ENCODE measurements around the gene NIBAN1. TPM values are rescaled to one million over a fixed set of nuclear protein-coding genes. Genes with fewer than 3 reads are reported as not detected.
"Not testable (repeated sequence)": the region's sequence is repeated elsewhere in the genome, so short reads cannot be mapped to it uniquely, and the experiment has no call there.

Gene NIBAN1
- total and polyA plus RNA-seq, 7 experiments from 2014 or later: 0.20 to 41.6 (median 2.3) TPM

- Histone ChIP-seq H3K36me3 (ENCODE audit: control insufficient read depth in 2 of 3, insufficient read depth in 3 of 3, low read length in 3 of 3) (no peaks in the 10 kb centered on the region), H3K27ac (ENCODE audit: low read depth, low read length) (no peak overlapping the region), H3K9me3 (ENCODE audit: control insufficient read depth in 2 of 3, low read length in 3 of 3) (no peaks in the 10 kb centered on the region), H3K4me3 (ENCODE audit: low read length) (no peak overlapping the region), H3K4me1 (ENCODE audit: control insufficient read depth in 2 of 2, insufficient read depth in 2 of 2, low read length in 2 of 2) (no peaks in the 10 kb centered on the region), H3K27me3 (ENCODE audit: control insufficient read depth in 2 of 2, insufficient read depth in 2 of 2, low read length in 2 of 2) (no peaks in the 10 kb centered on the region)
- H3K9me3 Mint-ChIP-seq: no peaks in the 10 kb centered on the region
- intact Hi-C loops (cut with micrococcal nuclease): no loop called here
- H3K4me1 Mint-ChIP-seq: peaks cover 0 to 2% (median 0%) of the 10 kb centered on the region in 7 donors
- no peak overlapping the region for H3K4me3 Mint-ChIP-seq
- DNase-seq (no peak), ATAC-seq (no peak)
- H3K27ac Mint-ChIP-seq: no peak overlapping the region
- POLR2A ChIA-PET: interaction anchor here (0.6 kb wide), 1 partner anchor 655 kb away, joined by 3 read pairs; no protein-coding TSS in a partner anchor
- no peaks in the 10 kb centered on the region for H3K36me3 Mint-ChIP-seq
- CTCF ChIA-PET: no interaction called here
- H3K27me3 Mint-ChIP-seq: peaks cover 0 to 23% (median 11%) of the 10 kb centered on the region in 5 donors
Measured at GRCh38 chr1:185014941-185015340, 40.6 kb upstream of the NIBAN1 start.

GRCh38 chr1:185010361-185010760 lies 36.1 kb upstream of the NIBAN1 start:
- CTCF ChIA-PET: no interaction called here
- intact Hi-C loops (cut with micrococcal nuclease): no loop called here

GRCh38 chr1:185008838-185009237 lies 34.5 kb upstream of the NIBAN1 start:
- H3K4me1 ChIP-seq (ENCODE audit: control insufficient read depth in 2 of 2, insufficient read depth in 2 of 2, low read length in 2 of 2): no peaks in the 10 kb centered on the region
- no peaks in the 10 kb centered on the region for H3K4me1 Mint-ChIP-seq
- no peaks in the 10 kb centered on the region for H3K36me3 ChIP-seq (ENCODE audit: control insufficient read depth in 2 of 3, insufficient read depth in 3 of 3, low read length in 3 of 3)
- no peaks in the 10 kb centered on the region for H3K36me3 Mint-ChIP-seq
- H3K9me3 Mint-ChIP-seq: peaks cover 0 to 3% (median 0%) of the 10 kb centered on the region in 11 donors
- ChIA-PET CTCF (no interaction called here), POLR2A (no interaction called here)
- H3K9me3 ChIP-seq (ENCODE audit: control insufficient read depth in 2 of 3, low read length in 3 of 3): no peaks in the 10 kb centered on the region
- H3K27ac Mint-ChIP-seq: no peak overlapping the region
- H3K27ac ChIP-seq (ENCODE audit: low read depth, low read length): no peak overlapping the region
- peaks cover 0 to 2% of the 10 kb centered on the region in 2 donors for H3K27me3 ChIP-seq (ENCODE audit: control insufficient read depth in 2 of 2, insufficient read depth in 2 of 2, low read length in 2 of 2)
- no peak overlapping the region for H3K4me3 ChIP-seq (ENCODE audit: low read length)
- H3K27me3 Mint-ChIP-seq: peaks cover 0 to 13% (median 11%) of the 10 kb centered on the region in 5 donors
- no peak for ATAC-seq
- intact Hi-C loops (cut with micrococcal nuclease): no loop called here
- DNase-seq: no peak
- no peak overlapping the region for H3K4me3 Mint-ChIP-seq

More at GRCh38 chr1:185010361-185010760, 36.1 kb upstream of the NIBAN1 start:
- Mint-ChIP-seq H3K4me3 (no peak overlapping the region), H3K4me1 (no peaks in the 10 kb centered on the region), H3K27me3 (peaks cover 0 to 13% (median 11%) of the 10 kb centered on the region in 5 donors), H3K27ac (no peak overlapping the region), H3K36me3 (no peaks in the 10 kb centered on the region), H3K9me3 (peaks cover 0 to 3% (median 0%) of the 10 kb centered on the region in 11 donors)
- Histone ChIP-seq H3K27me3 (ENCODE audit: control insufficient read depth in 2 of 2, insufficient read depth in 2 of 2, low read length in 2 of 2) (peaks cover 0 to 2% of the 10 kb centered on the region in 2 donors), H3K9me3 (ENCODE audit: control insufficient read depth in 2 of 3, low read length in 3 of 3) (no peaks in the 10 kb centered on the region), H3K4me1 (ENCODE audit: control insufficient read depth in 2 of 2, insufficient read depth in 2 of 2, low read length in 2 of 2) (no peaks in the 10 kb centered on the region), H3K27ac (ENCODE audit: low read depth, low read length) (no peak overlapping the region), H3K4me3 (ENCODE audit: low read length) (no peak overlapping the region), H3K36me3 (ENCODE audit: control insufficient read depth in 2 of 3, insufficient read depth in 3 of 3, low read length in 3 of 3) (no peaks in the 10 kb centered on the region)
- POLR2A ChIA-PET: no interaction called here
- DNase-seq: no peak
- no peak for ATAC-seq

- H3K4me1 ChIP-seq (ENCODE audit: control insufficient read depth in 2 of 2, insufficient read depth in 2 of 2, low read length in 2 of 2); H3K9me3 ChIP-seq (ENCODE audit: control insufficient read depth in 2 of 3, low read length in 3 of 3); H3K27ac Mint-ChIP-seq; CTCF ChIA-PET; DNase-seq; H3K27ac ChIP-seq (ENCODE audit: low read depth, low read length); H3K4me3 ChIP-seq (ENCODE audit: low read length); H3K4me3 Mint-ChIP-seq; ATAC-seq; intact Hi-C loops (cut with micrococcal nuclease); H3K9me3 Mint-ChIP-seq; H3K27me3 ChIP-seq (ENCODE audit: control insufficient read depth in 2 of 2, insufficient read depth in 2 of 2, low read length in 2 of 2); POLR2A ChIA-PET; H3K4me1 Mint-ChIP-seq; H3K36me3 ChIP-seq (ENCODE audit: control insufficient read depth in 2 of 3, insufficient read depth in 3 of 3, low read length in 3 of 3); H3K36me3 Mint-ChIP-seq: not testable (repeated sequence)
- H3K27me3 Mint-ChIP-seq: peaks cover 19 to 28% (median 25%) of the 10 kb centered on the region in 5 donors
Measured at GRCh38 chr1:185001312-185001880, 27.1 kb upstream of the NIBAN1 start.

GRCh38 chr1:184999974-185000373 lies 25.7 kb upstream of the NIBAN1 start:
- H3K27ac Mint-ChIP-seq; intact Hi-C loops (cut with micrococcal nuclease); H3K36me3 ChIP-seq (ENCODE audit: control insufficient read depth in 2 of 3, insufficient read depth in 3 of 3, low read length in 3 of 3); H3K4me1 ChIP-seq (ENCODE audit: control insufficient read depth in 2 of 2, insufficient read depth in 2 of 2, low read length in 2 of 2); H3K36me3 Mint-ChIP-seq; H3K9me3 ChIP-seq (ENCODE audit: control insufficient read depth in 2 of 3, low read length in 3 of 3); H3K4me1 Mint-ChIP-seq; H3K27ac ChIP-seq (ENCODE audit: low read depth, low read length); H3K9me3 Mint-ChIP-seq; H3K4me3 ChIP-seq (ENCODE audit: low read length); H3K27me3 ChIP-seq (ENCODE audit: control insufficient read depth in 2 of 2, insufficient read depth in 2 of 2, low read length in 2 of 2); H3K4me3 Mint-ChIP-seq; CTCF ChIA-PET; POLR2A ChIA-PET; DNase-seq; ATAC-seq: not testable (repeated sequence)
- H3K27me3 Mint-ChIP-seq: peaks cover 23 to 37% (median 32%) of the 10 kb centered on the region in 5 donors

- Histone ChIP-seq H3K4me3 (ENCODE audit: low read length) (no peak overlapping the region), H3K27me3 (ENCODE audit: control insufficient read depth in 2 of 2, insufficient read depth in 2 of 2, low read length in 2 of 2) (no peaks in the 10 kb centered on the region), H3K27ac (ENCODE audit: low read depth, low read length) (no peak overlapping the region), H3K36me3 (ENCODE audit: control insufficient read depth in 2 of 3, insufficient read depth in 3 of 3, low read length in 3 of 3) (no peaks in the 10 kb centered on the region), H3K4me1 (ENCODE audit: control insufficient read depth in 2 of 2, insufficient read depth in 2 of 2, low read length in 2 of 2) (no peaks in the 10 kb centered on the region), H3K9me3 (ENCODE audit: control insufficient read depth in 2 of 3, low read length in 3 of 3) (peaks cover 0 to 11% (median 0%) of the 10 kb centered on the region in 3 experiments)
- intact Hi-C loops (cut with micrococcal nuclease): no loop called here
- H3K9me3 Mint-ChIP-seq: peaks cover 4 to 18% (median 12%) of the 10 kb centered on the region in 11 donors
- H3K27me3 Mint-ChIP-seq: peaks cover 20 to 39% (median 27%) of the 10 kb centered on the region in 5 donors
- peaks cover 0 to 11% (median 8%) of the 10 kb centered on the region in 5 donors for H3K36me3 Mint-ChIP-seq
- DNase-seq (no peak), ATAC-seq (no peak)
- no peak overlapping the region for H3K27ac Mint-ChIP-seq
- CTCF ChIA-PET: interaction anchor here (0.9 kb wide), 1 partner anchor 189 kb away, joined by 4 read pairs; no protein-coding TSS in a partner anchor
- no peak overlapping the region for H3K4me3 Mint-ChIP-seq
- POLR2A ChIA-PET: no interaction called here
- no peaks in the 10 kb centered on the region for H3K4me1 Mint-ChIP-seq
Measured at GRCh38 chr1:184994301-184994700, 20.0 kb upstream of the NIBAN1 start.

- POLR2A ChIA-PET: interaction anchor here (0.6 kb wide), 1 partner anchor 138 kb away, joined by 3 read pairs; no protein-coding TSS in a partner anchor
- no peaks in the 10 kb centered on the region for H3K36me3 ChIP-seq (ENCODE audit: control insufficient read depth in 2 of 3, insufficient read depth in 3 of 3, low read length in 3 of 3)
- intact Hi-C loops (cut with micrococcal nuclease): no loop called here
- ATAC-seq (no peak), DNase-seq (no peak)
- Mint-ChIP-seq H3K4me1 (no peaks in the 10 kb centered on the region), H3K27ac (no peak overlapping the region), H3K9me3 (peaks cover 4 to 18% (median 12%) of the 10 kb centered on the region in 11 donors), H3K27me3 (peaks cover 12 to 37% (median 15%) of the 10 kb centered on the region in 5 donors), H3K4me3 (no peak overlapping the region), H3K36me3 (peaks cover 0 to 11% (median 8%) of the 10 kb centered on the region in 5 donors)
- H3K27me3 ChIP-seq (ENCODE audit: control insufficient read depth in 2 of 2, insufficient read depth in 2 of 2, low read length in 2 of 2): no peaks in the 10 kb centered on the region
- H3K9me3 ChIP-seq (ENCODE audit: control insufficient read depth in 2 of 3, low read length in 3 of 3): peaks cover 0 to 11% (median 0%) of the 10 kb centered on the region in 3 experiments
- no peaks in the 10 kb centered on the region for H3K4me1 ChIP-seq (ENCODE audit: control insufficient read depth in 2 of 2, insufficient read depth in 2 of 2, low read length in 2 of 2)
- no peak overlapping the region for H3K27ac ChIP-seq (ENCODE audit: low read depth, low read length)
- H3K4me3 ChIP-seq (ENCODE audit: low read length): no peak overlapping the region
- CTCF ChIA-PET: no interaction called here
Measured at GRCh38 chr1:184992271-184992670, 18.0 kb upstream of the NIBAN1 start.
